Tongue (tissue), 2 donors: ENCODE results near the gene PDGFD. TPM values are rescaled to one million over a fixed set of nuclear protein-coding genes. Genes with fewer than 3 reads are reported as not detected.
A peak's percentile ranks its signal among the peaks of the same experiment; 100 is the strongest.

ENCODE experiments used
- DNase-seq: peaks from one replicate; pipeline ENCODE4 v3.0.0-alpha.2; 2015
- total RNA-seq: library from RNA; depleted of rRNA; stranded (reverse); fragments of >200 nt; gene quantifications from one replicate; pipeline ENCODE4 v1.2.3, GENCODE V29; 2014

The PDGFD gene
- total RNA-seq, 1 donor from 2014 or later, result 9.5 TPM

DNA sequence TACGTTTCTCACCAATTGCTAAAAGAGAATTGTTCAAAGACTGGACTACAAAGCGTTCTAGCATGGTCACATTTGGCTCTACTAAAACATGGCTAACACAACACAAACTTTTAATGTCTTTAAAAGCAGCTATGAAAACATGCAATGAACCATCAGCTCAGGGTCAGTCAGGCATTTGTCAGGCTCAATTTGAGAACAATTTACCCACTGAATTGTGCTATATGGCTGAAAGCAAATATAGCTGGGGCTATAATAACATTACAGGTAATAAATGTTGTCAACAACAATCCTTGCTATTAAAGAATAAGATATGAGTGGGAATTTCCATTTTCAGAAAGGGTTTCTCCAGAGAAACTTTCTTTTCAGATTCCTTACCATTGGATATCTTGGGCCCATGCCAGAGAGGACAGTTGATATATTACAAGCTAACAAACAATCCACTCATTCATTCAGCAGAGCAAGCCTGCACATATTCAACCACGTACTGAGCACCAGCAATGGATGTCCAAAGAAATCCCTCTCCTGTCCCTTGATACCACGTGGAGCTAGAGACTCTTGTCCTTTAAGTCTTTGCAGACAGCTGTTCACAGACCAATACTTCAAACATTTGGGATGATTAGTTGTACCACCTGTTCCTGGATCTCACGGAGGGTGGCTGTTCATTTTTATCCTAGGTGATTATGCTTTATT lies 210.0 kb downstream of the PDGFD start:
- DNase-seq, result peak; percentile 83

DNA sequence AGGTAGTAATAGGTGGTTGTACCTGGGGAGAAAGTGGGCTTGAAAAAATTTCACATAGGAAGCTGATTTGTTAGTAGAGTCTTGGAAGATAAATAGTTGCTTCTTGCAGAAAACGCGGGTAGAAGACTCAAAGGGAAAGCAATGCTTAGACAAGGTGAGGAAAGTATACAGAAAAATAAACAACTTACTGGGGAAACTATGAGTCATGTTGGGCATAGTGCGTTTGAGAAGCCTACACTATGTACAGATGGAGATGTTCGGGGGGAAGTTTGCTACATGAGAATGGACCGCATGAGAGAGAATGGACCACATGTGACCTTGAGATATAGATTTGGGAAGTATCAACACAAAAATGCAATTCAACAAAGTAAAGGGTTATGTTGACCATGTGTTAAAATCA lies 214.2 kb downstream of the PDGFD start:
- DNase-seq, result no peak

DNA sequence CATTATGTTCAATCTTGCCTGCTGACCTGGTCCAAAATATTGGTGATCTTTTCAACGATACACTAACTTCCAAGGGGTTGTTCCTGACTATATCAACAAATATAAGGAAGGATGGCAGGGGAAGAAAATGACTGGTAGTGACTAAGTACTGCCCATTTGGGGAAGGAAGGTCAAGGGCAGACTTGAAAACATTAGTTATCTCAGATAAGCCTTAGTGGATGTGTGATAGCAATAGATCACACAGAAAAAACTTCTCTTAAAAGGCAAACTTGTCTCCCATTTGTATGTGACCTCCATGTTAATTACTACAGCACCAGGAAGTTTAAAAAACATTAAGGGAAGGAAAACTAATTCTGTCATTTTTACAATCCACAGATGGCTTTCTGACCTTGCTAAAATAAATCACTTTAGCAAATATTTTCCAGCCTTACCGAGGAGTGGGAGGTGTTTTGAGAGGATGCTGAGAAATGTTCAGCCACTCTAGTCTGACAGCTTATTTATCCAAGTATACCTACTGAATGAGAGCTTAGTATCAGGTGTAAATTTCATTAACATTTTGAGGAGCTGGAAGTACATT lies 215.7 kb downstream of the PDGFD start:
- no peak for DNase-seq

DNA sequence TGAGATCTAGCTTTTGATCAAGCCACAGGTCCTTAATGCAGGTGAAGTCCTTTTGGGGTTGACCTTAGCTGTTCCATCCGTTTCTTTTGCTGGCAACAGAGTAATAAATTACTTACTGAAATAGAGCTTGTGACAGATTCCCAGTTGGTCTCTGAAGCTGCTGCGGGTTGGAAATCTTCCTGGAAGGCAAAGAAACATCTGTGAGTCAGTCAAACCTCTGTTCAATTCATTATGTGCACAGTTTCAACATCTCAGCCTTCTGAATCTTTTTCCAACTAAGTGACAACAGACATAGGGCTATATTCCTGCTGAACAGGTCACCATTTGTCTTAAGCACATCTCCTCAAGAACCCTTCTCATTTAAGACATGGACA lies 216.4 kb downstream of the PDGFD start:
- peak; percentile 62 for DNase-seq

DNA sequence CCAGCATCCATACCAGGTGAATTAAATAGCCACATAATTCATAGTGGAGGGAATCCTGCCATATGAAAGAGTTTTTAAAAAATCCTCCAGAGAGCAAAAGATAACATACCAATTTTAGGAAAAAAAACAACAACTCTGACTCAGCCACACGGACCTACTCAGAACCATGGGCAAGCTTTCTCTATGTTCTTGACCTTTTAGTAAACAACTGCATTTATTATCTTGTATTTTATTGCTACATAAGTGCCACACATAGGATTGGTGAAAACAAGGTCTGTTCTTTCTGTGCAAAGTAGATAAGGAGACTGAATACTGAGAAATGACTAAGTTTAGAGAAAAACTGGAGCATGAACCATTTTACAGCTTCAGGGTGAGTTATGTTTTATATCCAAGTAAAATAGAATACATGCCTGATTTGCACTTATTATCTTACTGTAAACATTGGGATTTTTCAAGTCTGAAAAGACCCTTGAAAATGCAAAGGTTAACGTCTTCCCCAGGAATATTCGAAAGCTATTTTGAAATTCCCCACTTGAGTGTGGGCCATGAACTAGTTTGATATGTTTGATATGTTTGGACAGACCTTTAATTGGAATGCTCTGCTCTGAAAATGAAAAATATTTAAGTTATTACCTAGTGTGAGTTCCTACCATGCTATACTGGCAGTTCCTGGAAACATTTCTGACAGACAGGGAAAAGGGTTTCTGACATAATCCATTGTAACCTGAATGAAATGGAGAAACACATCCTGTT lies 217.0 kb downstream of the PDGFD start:
- DNase-seq, result no peak

DNA sequence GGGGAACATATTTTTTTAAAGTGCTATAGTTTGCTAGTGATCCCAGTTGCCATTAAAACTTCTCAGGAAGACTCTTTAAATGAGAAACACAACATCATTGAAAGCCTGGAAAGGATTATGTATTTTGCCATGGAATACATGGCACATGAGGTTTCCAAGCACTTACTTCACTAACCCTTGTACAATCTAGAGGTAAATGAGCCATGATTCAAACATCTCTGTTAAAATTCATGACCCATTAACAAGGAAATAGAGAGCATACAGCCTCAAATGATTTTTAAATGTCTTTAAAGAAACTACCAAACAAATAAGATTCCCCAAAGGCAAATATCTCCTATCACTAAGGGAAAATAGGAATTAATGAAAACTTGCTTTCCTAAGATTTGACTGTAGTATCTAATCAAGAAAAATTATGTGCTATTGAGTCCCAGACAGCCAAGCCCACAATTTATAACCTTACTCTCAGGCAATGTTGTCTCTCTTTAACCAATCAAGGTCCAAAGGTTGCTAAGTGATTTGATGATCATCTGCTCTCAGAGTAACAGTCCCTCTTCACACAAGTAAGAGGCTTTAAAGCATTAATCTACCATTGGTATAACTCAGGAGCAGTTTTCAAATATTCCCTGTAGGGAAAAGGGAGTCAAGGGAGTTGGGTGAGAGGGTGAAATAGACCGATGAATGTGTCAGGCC lies 219.6 kb downstream of the PDGFD start:
- no peak for DNase-seq

DNA sequence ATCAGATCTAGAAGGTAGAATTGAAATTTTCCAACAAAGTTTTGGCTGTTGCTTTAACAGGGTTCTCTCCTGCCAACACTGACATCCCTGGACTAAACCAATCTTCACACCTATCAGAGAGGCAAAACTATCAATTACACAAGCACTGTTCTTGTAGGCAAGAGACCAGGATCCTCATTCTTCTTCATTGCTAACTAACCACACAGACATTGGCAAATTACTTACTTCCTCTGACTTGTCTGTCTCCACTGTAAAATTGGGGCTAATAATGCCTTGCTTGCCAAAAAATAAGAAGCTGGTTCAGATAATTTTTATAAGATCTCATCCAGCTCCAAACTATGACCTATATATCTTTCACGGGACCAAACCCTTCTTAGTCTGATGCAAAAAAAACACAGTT lies 221.3 kb downstream of the PDGFD start:
- DNase-seq, result no peak

DNA sequence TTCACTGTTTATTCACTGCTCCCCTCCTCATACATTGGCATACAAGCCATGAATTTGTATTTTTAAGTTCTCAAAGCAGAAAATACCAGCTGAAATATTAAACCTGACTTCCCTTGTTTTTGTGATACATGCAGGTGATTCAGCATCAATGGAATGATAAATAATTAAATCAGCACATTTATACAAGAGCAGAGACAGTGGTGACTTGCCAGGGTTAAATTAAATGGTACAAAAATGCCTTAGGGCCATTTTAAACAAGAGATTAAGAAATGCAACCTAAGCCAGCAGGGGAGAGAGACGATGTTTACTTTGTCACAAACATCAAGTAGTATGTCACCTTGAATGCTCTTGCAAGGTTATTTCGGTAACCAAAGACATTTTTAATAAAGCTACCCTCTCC lies 223.4 kb downstream of the PDGFD start:
- no peak for DNase-seq

DNA sequence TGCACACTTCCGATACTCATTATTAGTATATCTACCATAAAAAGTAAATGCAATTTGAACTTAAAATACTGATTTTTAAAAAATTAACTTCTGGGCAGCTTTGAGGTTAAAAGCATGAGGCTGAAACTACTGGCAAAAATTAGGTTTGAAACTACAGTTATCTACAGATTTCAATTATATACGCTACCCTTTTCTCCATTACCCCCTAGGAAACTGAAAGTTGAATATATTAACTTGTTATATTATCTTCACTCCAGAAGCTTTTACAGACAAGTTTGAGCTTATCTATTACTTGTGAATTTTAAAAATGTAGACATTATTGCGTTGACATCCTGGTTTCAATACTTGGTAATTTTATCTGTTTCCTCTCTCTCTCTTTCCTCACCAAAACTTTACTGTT lies 224.3 kb downstream of the PDGFD start:
- DNase-seq, result no peak

DNA sequence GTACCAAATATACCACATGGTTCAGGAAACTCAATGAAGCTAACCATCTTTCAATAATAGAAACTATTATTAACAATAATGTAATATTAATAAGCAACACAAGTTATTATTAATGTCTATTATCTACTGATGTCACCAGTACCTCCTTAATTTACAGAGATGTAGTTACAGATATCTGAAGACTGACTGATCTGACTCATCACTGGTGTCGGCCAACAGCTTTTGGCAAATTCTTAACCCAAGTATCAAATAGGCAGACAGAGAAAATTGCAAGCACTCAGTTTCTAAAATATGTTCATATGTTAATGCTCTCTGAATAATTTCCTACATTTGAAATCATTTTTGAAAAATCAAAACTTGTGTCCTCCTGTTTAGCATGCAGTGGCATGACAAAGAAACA lies 227.9 kb downstream of the PDGFD start:
- no peak for DNase-seq

DNA sequence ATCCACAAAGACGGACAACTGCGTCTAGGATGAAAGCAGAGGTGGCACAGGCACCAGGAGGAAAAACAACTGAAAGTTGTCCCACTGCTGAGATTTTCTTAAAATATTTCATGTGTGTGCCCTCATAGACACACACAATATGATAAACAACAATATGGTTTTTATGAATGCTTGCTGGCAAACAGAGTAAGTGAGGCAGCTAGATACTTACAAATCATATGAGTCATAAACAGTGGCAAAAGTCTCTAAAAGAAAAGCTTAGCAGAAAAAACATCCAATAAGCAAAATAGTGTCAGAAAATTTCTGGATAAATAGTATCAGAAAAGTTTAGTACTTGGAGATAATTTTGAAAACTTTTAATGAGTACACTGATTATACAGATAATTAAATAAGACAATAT lies 228.7 kb downstream of the PDGFD start:
- DNase-seq, result no peak

DNA sequence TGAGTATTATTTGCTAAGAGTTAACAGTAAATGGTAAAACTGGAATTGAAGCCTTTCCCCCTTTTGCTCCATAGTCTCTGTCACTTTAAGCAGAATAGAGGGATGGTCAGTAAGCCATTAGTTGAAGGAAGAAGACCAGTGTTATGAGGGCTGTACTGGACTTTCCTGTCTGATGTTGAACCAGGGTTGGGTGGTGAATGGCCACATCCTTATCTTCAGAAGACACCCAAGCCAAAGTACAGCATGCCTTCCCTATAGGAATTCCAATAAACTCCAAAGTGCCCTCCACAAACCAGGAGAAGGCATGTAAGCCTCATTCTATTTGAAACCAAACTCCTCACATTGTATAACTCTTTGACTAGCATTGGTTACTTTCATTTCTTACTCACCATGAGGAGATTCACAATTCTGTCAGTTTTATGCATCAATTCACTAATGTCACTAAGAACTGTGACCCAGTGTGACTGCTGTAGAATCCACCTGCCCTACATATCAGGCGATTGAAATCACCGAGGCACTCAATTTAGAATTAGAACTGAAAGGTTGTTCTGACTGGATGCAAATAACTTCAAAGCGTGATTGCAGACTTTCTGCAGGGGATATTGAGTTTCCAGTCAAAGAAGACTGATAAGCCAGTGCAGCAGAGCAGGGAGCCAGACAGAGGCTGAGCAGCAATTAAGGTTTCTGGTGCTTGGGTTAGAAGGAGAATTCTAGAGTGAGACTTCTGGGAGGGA lies 234.6 kb downstream of the PDGFD start:
- no peak for DNase-seq

DNA sequence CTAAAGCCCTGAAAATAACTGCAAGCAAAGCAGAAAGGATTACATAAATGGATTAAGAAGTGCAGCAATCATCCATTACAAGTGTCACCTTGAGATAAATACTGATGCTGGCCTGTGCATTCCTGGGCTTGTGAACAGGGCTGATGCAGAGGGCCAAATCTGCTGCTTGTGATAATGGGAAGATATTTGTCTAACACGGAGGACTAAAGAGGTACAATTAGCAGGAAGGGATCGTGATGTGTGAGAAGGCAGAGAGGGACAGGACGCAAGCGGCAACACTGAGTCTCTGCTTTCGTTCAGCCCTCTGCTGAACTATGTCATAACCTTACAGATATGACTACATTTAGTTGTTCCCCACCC lies 235.2 kb downstream of the PDGFD start:
- no peak for DNase-seq

DNA sequence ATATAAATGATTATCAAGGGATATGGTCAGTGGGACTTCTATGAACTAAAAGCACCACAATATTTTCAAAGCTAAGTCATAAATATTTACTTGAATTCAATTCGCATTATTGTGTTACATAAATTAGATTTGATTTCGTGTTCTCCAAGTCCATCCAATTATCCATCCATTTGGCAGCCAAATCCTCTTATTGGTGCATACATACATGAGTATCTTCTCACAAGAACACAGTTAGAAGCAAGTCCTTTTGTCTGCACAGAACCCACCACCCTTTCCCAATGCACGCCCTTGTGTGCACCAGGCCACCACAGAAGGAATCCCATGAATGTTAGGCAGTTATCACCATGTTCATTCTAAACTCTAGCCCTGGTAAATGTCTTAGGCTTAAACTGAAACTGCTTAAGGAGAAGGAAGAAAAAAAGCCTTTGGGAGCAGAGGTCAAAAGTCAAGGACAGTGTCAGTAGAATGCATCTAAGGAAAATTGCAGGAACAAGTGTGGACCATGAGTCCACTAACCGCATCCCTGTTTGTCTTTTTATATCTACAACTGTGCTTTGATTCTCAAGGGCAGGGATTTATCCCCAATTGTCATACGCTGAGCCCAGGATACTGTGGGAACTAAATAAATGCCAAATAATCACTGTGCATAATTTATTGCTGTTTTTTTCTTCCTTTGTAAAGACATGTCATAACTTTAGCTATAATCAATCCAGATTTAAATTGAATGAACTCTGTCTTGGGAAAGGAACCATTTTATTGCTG lies 235.7 kb downstream of the PDGFD start:
- no peak for DNase-seq

DNA sequence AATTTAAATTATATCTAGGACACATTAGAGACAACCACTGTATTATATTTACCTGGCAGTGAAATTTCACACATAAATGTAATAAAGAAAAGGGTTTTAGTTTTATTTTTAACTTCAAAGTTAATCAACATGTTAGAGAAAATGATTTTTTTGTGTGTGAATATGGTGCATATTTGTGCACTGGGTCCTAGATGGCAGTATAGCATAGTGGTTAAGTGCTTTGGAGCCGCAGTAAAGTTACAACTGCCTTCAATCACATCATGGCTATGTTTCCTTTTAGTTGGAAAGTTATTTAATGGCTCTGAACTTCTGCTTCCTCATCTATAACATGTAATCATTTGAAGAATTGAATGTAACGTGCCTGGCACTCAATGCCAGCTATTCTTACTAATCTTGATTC lies 236.4 kb downstream of the PDGFD start:
- DNase-seq, result peak; percentile 37

DNA sequence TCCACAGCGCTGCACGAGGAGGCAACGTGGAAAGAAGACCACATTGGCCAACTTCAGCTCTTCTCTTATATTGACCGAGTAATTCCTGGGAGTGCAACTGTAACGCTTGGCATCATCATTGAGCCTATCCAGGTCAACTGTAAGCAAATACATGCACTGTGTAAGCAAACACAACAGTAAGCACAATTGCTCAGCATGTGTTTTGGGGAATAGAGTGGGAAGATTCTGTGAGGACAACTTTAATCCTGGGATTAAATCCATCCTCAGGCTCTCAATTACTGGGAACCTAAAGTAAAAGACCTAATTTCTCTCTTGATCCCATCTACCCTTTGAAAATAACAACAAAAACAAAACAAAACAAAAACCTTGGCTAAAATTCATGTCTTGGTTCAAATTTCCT lies 237.0 kb downstream of the PDGFD start:
- no peak for DNase-seq

DNA sequence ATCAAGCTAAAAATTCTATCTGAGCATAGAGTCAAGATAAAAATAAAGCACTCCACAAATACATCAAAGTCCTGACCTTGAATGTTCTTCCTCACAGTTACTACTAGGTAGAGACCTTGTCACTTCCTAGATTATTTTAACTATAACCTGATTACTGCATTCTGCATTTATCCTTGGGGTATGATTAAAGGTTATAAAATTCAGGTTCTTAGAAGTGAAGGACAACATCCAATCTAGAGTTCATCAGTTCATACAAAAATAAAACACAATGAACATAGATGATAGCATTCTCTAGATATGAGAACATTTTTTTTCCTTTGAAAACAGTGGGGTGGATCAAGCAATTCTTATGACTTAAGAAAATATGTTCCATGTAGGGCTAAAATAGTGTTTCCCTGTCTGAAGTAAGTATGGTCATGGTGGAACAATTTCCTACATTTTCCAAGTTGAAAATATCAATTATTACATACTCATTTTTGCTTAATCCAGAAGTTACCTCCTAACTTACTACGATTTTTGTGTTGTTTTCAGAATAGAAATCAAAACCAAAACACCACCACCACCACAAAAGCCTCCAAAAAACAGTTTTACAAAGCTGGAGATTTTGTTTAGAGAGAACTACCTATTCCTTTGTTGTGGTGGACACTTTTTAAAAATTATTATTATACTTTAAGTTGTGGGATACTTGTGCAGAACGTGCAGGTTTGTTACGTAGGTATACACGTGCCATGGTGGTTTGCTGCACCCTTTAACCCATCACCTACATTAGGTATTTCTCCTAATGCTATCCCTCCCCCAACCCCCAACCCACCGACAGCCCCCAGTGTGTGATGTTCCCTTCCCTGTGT lies 239.6 kb downstream of the PDGFD start:
- DNase-seq, result no peak

DNA sequence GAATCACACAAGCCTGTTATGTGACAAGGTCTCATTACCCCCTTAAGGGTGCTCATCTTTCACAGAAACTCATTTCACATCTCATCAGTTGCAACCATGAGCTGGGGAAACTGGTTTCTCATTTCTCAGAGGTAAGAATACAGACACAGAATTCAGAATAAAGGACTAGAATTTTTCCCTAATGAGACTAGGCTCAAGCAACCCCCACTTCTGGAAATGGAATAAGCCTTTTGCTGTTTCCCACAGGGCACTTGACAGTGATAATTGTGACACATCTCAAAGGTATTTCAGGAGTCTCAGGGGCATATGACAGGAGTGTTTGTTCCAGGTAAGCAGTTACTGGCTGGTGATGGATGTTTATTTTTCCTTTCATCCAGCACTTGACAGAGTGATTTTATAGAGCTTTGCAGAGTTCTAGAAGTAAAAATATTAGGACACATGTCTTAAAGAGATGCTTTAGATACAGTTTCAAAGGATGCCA lies 240.5 kb downstream of the PDGFD start:
- no peak for DNase-seq

DNA sequence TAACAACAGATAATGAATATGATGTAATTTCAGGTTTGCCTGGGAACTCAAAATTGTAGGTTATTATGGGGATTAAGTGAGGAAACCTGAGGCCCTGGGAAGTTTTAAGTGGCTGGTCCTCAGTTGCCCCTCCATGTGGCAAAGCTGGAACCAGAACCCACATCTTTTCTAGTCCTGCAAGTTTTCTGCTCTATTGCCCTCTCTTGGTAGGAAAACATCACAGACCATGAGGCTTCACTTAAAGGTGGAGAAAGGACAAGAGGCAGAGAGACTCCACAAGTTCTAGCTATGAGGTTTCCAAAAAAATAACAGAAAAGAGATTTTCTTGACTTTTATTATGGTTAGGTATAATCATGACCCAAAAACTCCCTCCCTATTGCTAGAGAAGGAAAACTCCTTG lies 243.0 kb downstream of the PDGFD start:
- DNase-seq, result no peak

DNA sequence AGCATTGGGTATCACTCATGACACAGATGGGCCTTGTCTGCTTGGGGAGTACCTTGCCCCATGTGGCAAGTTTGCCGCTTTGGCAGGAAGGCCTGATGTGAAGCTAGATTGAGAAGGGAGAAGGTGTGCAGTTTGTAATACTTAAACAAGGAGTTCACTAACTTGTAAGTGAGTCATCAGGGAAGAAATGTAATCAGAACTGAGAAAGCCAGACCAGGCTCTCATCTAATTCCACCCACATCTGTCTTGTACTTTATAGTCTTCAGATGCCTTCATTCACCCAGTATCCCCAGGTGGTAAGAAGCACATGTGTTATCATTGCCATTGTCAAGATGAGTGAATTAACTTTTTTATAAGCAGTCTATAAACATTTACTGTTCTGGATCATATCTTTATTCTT lies 243.5 kb downstream of the PDGFD start:
- DNase-seq, result no peak

DNA sequence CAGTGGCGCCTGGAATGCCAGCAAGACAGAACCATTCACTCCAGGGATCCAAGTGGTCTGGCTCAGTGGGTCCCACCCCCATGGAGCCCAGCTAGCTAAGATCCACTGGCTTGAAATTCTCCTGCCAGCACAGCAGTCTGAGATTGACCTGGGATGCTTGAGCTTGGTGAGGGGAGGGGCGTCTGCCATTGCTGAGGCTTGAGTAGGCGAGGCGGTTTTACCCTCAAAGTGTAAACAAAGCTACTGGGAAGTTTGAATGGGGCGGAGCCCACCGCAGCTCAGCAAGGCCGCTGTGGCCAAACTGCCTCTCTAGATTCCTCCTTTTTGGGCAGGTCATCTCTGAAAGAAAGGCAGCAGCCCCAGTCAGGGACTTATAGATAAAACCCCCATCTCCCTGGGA lies 253.2 kb downstream of the PDGFD start:
- DNase-seq, result no peak
